ENCODE data around the gene CRACDL.
"Not testable (repeated sequence)": the region's sequence is repeated elsewhere in the genome, so short reads cannot be mapped to it uniquely, and the experiment has no call there.

The CRACDL gene

DNA sequence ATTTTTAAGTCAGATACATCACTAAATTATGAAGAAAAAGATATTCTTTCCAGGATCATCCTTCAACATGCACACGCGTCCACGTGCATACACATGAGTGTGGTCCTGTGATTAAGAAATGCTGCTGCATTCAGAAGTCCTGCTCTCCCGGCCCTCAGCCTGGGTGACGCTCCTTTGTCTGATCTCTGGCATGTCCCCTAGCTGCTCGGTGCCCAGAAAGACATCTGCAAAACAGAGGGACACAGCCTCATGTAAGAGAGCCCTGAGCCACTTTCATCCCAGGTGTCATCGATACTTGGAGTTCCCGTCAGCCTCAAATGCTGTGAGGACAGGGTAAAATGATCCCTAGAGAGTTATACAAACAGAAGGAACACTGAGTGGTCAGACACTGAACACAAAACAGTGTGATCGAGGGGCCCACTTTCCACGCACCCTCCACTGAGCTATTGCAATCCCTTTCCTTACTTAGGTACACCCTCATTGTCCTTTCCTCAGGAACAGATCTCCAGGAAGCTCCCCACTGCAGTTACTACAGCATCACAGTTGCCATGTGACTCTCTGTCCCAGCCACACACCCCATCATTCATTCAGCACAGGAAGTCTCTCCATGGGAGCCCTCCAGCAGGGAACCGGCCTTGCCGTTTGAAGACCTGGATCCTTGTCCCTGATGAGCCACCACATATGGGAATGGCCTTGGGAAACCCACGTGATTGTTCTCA, 32.1 kb downstream of the CRACDL start:
- no peak for DNase-seq

DNA sequence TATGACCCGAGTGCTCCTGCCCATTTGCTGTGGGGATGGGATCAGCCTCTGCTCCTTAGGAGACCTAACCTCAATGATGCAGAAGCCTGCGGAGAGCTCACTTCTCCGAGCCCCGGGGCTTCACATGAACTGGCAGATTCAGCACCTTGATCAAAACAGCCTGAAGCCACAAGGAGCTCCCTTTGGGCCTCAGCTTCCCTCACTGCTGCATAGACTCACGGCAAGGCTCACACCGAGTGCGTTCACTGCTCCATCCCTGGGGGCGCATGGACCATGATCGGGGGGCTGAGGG, 33.0 kb downstream of the CRACDL start:
- no peak for DNase-seq

DNA sequence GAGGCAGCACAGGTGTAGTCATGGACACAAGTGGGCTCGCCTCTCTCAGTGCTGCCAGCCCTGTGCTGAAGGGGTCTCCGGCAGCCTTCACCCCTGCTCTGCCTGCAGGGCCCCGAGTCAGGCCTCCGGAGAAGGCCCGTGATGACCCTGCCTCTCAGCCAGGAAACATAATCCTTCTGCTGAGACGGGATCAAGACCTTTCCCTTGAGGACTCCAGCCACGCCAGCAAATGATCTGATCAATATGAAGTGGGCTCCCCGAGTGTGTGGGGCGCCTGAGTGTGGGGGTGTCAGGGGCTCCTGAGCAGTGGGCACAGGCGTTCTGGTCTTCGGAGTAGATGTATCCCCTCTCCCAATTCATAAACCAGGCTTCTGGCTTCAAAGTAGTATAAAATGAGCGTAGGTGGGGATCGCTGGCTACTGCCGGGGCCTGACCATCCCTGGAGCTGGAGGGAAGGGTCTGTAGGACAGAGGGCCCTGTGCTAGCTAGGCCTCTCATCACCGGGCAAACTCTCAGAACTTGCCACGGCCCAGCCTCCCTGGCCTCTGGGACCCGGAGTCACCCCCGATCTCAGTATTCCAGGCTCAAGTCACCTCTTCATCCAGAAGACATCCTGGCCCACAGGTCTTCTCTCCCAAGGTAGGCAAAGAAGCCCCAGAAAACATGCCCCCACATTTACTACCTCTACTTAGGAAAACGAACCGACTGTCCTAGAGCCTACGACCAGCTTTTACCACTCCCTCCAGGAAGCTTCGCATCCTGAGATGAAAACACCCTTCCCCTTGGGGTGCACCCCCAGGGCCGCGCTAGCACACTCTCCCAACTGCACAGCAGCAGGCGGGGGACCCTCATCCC, 33.6 kb downstream of the CRACDL start:
- no peak for DNase-seq

DNA sequence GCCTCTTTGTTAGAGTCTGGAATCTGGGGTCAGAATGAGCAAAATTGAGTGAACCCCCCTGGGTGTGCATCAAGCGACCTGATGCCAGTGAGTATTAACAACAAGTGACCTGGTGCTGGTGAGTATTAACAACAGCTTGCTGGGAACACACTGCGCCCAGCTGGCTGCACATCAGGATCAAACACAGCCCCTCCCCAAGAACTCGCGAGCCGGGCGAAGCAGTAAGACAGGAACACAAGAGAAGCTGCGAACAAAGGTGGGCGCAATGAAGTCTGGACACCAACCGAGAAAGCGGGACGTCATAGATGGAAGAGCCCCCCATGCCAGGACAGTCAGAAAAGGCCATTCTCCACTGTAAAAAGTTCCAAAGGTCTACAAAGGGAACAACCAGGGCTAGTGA, 34.3 kb downstream of the CRACDL start:
- no peak for DNase-seq

DNA sequence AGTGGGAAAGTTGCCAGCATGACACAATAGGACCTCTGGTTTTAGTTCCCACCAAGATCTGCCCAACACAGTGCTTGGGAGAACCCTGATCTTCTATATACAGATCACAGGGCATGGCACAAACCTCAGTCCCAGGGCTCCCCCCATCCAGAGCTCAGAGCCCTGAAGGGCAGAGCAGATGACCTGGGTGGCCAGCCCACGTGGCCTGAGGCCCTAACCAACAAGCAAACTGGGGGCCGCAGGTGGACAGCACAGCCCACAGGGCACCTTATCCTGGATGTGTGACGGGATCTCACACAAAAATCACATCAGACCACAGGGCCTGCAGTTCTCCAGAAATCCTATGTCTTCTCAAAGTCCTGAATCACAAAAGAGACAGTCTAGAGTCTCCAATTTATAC, 34.7 kb downstream of the CRACDL start:
- DNase-seq: no peak

DNA sequence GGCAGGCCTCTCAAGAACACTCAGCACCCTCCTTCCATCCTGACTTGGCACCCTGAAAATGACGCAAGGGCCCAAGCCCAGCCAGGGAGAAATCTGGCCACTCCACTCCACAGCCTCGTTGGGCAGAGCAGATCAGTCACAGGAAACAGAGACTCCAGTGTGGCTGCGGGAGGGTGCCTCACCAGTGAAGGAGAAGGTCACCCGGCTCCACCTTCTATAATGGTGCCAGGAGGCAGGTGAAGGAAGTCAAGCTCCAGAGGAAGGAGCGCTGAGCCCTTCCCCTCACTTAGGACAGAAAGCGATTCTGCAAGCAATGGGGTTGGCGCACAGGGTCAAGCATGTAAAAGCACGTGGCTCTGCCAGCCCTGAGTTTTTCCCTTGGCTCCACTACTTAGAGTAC, 35.3 kb downstream of the CRACDL start:
- DNase-seq: no peak

DNA sequence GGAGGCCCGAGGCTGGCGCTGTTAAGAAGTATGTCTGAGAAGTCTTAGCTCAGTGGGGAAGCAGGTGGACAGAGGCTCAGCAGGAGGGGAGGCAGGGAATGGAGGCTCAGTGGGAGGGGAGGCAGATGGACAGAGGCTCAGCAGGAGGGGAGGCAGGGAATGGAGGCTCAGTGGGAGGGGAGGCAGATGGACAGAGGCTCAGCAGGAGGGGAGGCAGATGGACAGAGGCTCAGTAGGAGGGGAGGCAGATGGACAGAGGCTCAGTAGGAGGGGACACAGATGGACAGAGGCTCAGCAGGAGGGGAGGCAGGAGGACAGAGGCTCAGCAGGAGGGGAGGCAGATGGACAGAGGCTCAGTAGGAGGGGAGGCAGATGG, 36.3 kb downstream of the CRACDL start:
- DNase-seq: not testable (repeated sequence)

DNA sequence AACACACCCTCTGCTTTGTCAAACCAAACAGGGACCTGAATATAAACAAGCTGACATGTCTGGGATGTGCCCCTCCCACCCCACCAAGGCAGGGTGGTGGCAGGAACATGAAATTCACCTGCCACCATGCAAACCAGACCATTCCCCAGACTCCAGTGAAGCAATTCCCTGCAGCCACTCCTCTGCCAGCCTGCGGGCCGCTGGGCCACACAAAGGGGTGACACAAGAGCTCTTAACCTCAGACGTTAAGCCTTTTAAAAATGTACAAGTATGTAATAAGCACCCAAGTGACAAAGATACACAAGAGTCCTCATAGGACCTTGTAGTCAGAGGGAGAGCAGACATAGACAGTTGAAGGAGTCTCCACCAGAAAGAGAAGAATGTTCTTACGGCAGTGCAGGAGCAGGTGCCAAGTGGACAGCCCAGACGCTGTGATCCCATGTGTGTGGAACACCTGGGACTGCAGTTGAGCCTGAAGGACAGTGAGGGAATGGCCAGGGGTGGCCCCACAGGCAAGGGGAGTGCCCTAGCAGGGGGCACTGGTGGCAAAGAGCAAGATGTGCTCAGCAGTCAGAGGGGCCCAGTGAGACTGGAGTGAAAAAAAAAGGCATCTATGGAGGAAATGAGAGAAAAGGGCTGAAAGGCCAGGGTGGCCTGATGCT, 36.9 kb downstream of the CRACDL start:
- DNase-seq: no peak

DNA sequence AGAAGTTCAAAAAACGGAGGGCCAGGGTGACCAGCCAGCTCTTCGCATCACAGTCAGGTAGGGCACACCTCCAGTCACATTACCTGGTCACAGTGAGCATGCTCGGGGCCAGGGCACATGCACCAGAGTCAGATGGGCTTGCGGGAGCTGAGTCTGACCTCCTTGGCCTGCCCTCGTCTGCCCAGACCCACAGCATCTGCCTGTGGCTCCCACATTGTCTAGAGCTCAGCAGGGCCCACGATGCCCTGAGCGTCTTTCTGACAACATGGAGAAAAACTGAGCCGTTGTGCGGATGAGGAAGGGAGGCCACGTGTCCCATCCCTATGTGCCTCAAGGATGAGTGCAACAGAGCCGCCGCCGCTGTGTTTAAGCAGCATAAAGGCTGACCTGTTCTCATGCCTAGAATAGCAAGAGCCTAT, 37.6 kb downstream of the CRACDL start:
- no peak for DNase-seq

DNA sequence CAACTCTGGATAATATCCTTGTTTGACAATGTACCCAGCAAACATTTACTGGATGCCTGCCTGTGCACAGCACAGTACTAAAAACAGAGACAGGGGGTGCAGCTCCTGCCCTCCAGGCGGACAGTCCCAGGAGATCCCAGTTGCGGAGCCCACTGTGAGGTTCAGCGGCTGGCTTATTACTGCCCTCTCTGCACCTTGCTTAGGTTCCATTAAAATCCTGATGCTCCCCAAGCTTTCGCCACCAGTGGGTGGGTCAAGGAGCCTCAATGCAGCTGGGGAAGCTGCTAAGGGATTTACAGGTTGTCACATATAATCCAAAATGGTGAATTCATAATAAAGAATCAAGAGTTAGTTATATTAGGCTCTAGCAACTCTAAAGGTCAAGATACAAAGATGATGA, 38.3 kb downstream of the CRACDL start:
- DNase-seq: no peak

DNA sequence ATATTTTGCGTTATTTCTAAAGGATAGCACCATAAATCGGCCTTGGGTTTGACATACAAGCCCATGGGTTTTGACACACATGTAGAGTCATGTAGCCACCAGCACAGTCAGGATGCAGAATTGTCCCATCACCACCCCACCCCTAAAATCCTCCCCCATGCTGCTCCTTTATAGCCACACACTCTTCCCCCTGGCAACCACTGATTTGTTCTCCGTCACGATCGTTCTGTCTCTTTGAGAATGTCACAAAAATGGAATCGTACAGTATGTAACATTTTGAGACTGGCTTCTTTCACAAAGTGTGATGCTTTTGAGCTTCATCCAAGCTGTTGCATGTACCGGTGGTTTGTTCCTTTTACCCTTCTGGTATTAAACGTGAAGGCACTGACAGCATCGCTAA, 39.1 kb downstream of the CRACDL start:
- no peak for DNase-seq

DNA sequence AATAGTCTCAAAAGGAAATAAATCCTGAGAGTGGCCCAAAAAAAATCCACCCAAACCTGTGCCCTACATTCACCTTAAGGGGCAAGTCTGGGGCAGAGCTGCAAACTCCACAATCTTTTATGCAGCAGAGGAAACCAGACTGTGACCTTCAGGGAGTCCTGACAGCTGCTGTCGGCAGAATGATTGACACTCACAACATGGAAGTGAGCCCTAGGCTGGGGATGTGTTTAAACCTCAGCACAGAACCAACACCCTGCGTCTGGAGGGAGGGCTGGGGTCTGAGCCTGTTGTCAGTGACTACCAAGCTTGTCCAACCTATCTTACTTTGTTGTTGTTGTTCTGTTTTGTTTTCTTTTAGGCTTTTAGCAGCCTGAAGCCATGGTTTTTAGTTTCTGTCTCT, 39.6 kb downstream of the CRACDL start:
- no peak for DNase-seq

DNA sequence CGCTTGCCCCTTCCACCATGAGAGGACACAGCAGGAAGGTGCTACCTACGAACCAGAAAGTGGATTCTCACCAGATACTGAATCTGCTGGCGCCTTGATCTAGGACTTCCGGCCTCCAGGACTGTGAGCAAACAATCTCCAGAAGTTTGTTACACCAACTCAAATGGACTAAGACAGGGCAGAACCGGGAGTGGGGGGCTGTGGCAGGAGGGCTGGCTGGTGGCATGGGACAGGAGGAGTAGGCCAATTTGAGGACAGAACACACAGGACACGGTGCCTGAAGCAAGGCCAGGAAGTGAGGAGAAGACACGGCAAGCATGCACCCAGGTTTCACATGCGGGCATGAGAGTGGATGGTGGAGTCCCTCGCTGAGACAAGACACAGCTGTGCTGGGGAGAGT, 40.1 kb downstream of the CRACDL start:
- no peak for DNase-seq

DNA sequence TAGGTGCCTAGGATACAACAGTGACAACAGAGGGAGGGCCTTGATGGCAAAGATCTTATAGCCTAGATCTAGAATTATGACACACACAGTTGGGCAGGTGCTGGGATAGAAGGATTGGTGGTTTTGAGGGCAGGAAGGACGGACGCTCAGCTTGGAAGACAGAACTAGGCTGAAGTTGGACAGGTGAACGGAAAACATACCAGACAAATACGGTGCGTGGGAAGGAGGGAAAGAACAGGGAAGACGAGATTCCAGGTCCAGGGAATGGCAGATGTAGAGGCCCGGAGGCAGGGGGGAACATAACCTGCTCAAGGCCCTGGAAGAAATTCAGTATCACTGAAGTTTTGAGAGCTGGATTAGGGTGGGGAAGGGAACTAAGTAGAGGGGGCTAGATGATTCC, 40.8 kb downstream of the CRACDL start:
- no peak for DNase-seq

DNA sequence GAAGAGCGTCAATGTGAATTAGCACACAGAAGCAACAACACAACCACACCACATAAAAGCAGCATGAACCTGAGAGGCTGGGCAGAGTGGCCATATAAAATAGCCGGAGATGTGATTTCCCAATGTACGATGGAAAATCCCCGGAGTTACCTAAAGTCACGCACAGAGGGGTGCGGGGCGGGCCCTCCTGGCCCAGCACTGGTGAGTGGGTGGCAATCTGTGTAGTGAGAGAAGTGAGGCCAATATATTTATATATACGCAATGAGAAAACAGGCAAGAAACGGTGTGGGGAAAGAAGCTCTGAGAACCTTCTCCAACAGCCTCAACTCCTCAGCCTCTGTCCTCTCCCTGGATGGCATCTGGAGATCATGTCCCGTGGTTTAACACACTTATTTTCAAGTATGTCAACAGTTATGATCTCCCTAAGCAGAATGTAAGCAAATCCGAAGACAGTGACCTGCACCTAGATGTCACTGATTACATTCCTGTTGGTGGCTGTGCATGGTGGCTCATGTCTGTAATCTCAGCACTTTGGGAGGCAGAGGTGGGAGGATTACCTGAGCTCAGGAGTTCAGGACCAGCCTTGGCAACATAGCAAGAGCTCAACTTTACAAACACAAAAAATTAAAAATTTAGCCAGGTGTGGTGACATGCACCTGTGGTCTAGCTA, 41.6 kb downstream of the CRACDL start:
- DNase-seq: no peak

DNA sequence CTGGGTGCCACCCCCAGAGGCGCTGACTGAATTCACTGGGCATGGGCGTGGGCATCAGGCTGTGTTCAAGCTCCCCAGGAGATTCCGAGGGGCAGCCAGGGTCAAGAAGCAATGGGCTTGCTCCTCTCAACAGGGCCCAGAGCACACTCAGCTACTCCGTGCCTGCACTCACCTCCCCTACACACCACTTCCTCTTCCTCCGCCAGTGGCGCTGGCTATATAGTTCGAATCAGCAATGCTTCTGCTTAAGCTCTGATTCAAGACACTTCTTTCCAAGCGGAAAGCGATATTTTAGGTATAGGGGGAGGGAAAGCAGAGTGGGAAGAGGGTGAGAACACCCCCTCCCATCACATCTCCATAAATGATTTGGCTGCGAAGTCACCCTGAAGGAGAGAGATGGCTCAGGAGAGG, 42.1 kb downstream of the CRACDL start:
- DNase-seq: no peak

DNA sequence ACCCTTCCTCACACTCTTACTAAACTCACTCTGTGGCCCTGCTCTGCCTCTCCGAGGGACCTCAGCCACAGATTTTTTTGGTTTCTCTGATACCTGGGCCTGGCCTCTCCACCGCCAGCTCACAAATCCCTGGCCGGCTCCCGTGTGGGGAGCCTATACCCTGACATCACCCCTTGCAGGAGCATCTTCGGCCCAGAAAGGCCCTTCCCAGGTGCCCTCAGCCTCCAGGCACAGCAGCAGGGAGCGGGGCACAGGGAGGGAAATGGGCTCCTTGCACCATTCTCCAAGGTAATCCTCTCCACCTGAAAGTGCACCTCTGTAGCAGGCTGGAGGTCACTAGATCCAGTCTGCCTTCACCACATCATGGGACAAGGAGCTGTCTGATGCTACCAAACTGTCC, 43.2 kb downstream of the CRACDL start:
- no peak for DNase-seq

DNA sequence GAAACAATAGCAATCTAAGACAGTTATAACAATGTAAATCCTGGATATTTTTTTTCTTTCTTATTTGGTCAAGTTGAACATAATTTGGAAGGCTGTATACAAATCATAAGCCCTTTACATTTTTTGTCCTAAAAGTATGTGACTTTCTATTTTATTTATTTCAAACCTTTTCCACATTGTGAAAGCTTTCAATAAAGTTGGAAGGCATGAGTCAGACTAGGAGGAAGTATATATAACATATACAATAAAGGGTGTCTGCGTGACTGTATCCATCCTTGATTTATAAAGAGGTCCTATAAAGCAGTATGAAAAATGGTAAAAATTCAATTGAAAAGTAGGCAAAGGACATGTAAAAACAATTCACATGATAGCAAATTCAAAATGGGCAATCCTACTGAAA, 44.4 kb downstream of the CRACDL start:
- DNase-seq: no peak

DNA sequence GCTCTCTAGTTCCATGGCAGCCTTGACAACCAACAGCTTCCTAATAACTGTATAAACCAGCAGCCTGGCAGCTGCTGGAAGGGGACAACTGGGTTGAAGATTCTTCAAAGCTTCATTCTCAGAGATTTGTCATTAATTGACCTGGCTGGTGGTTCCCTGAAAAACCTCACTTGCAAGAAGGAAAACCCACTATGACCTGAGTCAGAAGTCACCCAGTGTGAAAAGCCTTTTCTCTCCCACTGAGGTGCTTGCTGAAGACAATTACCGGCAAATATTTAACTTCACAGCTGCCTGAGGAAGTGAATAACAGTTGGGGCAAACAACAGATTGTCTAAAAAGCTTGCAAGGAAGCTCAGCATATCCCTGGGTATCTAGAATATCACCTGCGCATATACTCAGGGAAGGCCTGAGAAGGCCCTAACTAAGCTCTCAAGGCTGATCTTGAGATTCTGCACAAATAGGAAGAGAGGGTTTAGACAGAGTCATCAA, 49.9 kb downstream of the CRACDL start:
- no peak for DNase-seq

DNA sequence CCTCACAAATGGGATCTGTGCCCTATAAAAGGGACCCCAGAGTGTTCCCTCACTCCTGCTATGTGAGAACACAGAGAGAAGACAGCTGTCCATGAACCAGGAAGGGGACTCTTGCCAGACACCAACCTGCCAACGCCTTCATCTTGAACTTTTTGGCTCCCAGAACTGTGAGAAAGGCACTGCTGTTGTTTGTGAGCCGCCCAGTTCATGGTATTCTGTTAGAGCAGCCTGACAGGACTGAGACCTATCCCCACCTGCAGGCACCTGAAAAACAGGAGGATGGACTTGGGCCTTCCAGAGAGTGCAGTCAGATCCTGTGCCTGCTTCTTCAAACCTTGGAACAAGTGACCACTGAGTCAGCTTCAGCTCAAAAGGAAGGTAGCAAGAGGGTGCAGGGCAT, 51.4 kb downstream of the CRACDL start:
- DNase-seq: no peak

DNA sequence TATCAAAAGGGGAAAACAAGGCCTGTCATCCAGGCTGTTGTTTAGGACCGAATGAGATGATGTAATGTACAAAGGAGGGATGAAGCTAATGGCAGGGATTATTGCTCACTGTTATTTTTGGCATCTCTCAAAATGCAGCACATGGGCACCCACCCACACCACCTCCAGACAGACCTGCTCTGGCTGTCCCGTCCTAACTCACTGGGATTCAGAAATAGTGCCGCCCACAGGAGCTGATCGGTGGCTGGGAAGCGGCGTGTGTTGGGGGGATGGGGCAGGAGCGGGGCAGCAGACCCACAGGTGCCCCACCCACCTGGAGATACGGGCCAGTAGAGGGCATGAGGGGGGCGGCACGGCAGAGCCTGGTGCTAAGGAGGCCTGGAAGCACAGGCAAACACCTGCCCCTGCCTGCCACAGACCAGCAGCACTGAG, 52.2 kb downstream of the CRACDL start:
- no peak for DNase-seq

DNA sequence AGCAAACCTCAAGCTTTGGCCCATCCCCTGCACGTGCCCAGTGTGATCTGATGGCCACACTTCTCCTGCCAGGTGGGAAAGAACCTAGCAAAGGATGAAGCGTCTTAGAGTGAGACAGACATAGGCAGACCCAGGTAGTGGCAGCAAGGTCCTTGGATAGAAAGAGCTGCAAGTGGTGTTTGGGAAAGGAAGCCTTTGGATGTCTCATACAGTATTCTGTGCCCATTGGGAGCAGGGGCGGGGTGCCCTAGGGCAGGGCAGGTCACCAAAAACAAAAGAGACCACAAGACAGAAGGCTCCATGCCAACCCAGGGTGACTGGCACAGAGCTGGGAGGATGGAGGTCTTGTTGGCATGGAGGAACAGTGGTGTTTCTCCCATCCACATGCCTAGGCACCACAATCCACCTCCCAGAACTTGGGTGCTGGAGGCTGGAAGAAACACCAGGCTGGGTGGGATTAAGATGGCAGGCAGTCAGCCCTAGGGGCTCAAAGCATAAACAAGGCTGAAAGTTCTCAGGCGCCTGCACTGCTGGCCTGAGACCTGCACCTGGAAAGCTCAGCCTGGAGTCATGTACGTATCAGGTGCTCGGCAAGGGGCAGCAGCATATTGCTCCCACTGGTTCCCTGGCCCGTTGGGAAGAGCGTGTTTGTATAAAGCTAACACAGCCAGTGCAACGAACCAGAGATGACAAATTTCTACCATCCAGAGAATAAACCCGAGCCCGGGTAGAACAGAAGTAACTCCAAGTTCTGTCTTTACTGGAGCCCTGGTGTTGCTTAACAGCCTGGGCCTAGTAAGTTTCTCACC, 52.9 kb downstream of the CRACDL start:
- no peak for DNase-seq

DNA sequence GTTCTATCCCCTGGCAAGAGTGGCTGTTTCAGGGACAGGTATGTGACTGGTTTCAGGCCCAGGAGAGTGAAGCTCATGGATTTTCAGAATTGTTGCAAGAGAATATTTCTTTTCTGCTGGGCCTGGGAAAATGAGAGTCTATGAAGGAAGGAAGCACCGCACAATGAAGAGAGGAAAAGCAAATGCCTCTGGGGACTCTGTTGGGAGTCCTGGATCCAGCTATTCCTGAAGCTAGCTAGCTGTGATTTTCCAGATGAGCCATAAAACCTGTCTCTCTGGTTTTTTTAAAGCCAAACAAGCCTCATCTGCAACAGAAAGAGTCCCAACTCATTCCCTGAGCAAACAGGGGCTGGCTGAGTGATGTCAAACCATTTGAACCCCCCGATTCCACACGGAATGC, 53.7 kb downstream of the CRACDL start:
- no peak for DNase-seq
